BJ (cell line): ENCODE measurements around the gene FGGY. TPM values are rescaled to one million over a fixed set of nuclear protein-coding genes. Genes with fewer than 3 reads are reported as not detected.
A peak's percentile ranks its signal among the peaks of the same experiment; 100 is the strongest.

ENCODE experiments used
- CTCF ChIA-PET: fragments of 350-600 bp; formaldehyde crosslinking; extraction: SDS; loops from one replicate; lab custom pipeline; 2021; ENCODE audit warnings: antibody characterized with exemption, inconsistent platforms; lab: Yijun Ruan, JAX
- POLR2A ChIA-PET: fragments of 300-600 bp; sonication (Branson Sonifier 250); formaldehyde crosslinking; extraction: SDS; loops from one replicate; lab custom pipeline; 2021; ENCODE audit warnings: antibody characterized with exemption; lab: Charles Lee
- DNase-seq: peaks from one replicate; pipeline ENCODE4 v3.0.0-alpha.2; 2011; ENCODE audit warnings: low read depth
- H3K27me3 ChIP-seq: 2 replicates; pipeline ENCODE4 v1.6.0; 2011; ENCODE audit warnings: low read length; ENCODE audit not compliant: control insufficient read depth, insufficient read depth
- H3K36me3 ChIP-seq: 2 replicates; pipeline ENCODE4 v1.5.1; 2011; ENCODE audit warnings: low read length; ENCODE audit not compliant: control insufficient read depth, insufficient read depth
- H3K4me3 ChIP-seq: 2 replicates; pipeline ENCODE4 v1.5.1; 2011; ENCODE audit warnings: low read depth, mild to moderate bottlenecking, control low read depth, low read length
- CTCF ChIP-seq: IDR thresholded peaks from 2 replicates; pipeline ENCODE4 v1.5.1; 2011; ENCODE audit warnings: low read depth, mild to moderate bottlenecking, control low read depth, inconsistent platforms, low read length, moderate library complexity; ENCODE audit not compliant: insufficient read depth
- polyA plus RNA-seq: library from polyadenylated mRNA; depleted of rRNA; stranded (reverse); fragments of >200 nt; gene quantifications from 2 replicates; pipeline ENCODE4 v1.2.3, GENCODE V29; 2011

FGGY gene
- polyA plus RNA-seq, 1 experiment: 9.9 TPM

GRCh38 chr1:59695252-59695651 lies 398.4 kb downstream of the FGGY start:
- ChIA-PET POLR2A (no interaction called here), CTCF (no interaction called here)
- DNase-seq: no peak
- TF ChIP-seq CTCF: no peak
- H3K36me3 ChIP-seq: no peaks in the 10 kb centered on the region
- no peak overlapping the region for H3K4me3 ChIP-seq
- no peaks in the 10 kb centered on the region for H3K27me3 ChIP-seq

DNA sequence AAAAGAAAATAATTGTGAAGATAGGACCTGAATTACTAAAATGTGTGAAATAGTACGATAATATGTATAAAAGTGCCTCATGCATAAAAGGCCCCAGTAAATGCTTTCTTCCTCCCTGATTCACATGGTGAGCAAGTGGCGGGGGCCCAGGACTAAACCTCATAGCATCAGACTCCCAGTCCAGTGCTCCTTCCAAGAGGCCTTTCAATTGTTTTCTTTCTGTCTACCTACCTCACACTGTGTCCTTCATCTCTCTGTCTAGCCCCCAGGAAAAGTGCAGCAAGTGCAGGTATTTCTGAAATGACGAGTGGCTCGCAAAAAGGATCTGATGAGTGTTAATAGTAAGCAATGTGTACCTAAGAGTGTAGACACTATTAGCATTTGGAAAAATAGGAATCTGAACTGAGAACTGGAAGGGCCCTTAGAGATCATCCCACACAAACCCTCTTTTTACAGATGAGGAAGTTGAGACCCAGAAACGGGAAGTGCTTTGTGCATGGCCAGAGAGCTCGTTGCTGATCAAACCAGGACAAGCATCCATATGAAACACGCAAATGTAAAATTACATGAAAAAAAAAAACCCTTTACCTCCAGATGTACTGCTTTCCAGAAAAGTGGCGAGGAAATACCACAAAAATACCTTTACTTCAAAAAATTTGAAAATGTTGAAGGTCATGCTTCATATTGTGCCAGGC lies 399.7 kb downstream of the FGGY start:
- ChIA-PET POLR2A (interaction anchor here (0.6 kb wide), 1 partner anchor 249 kb away, joined by 8 read pairs; no protein-coding TSS in a partner anchor), CTCF (no interaction called here)
- H3K4me3 ChIP-seq: no peak overlapping the region

DNA sequence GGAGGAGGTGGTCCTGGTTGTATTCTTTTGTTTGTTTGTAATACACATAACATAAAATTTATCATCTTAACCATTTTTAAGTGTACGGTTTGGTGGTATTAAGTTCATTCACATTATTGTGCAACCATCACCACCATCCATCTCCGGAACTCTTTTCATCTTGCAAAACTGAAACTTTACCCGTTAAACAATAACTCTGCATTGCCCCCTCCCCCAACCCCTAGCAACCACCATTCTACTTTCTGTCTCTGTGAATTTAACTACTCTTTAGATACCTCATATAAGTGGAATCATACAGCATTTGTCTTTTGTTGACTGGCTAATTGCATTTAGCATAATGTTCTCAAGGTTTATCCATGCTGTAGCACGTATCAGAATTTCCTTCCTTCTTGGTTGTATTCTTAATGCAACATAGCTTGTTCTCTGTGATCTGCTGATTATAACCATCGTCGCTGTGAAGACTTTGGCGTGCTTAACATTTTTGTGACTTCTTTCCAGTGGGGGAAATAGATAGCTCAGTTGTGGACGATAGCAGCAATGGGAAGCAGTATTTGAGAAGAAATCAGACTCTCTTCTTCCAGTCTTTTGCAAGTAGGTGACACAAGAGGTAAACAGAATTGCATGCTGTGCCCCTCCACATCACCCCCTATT lies 400.4 kb downstream of the FGGY start:
- TF ChIP-seq CTCF: no peak
- POLR2A ChIA-PET: interaction anchor here (0.6 kb wide), 1 partner anchor 726 kb away, joined by 4 read pairs; no protein-coding TSS in a partner anchor
- no peaks in the 10 kb centered on the region for H3K36me3 ChIP-seq
- no peak overlapping the region for H3K4me3 ChIP-seq
- CTCF ChIA-PET: no interaction called here
- no peak for DNase-seq
- H3K27me3 ChIP-seq: no peaks in the 10 kb centered on the region

More for the DNA sequence above, 399.7 kb downstream of the FGGY start:
- TF ChIP-seq CTCF: no peak
- Histone ChIP-seq H3K27me3 (no peaks in the 10 kb centered on the region), H3K36me3 (no peaks in the 10 kb centered on the region)
- no peak for DNase-seq

DNA sequence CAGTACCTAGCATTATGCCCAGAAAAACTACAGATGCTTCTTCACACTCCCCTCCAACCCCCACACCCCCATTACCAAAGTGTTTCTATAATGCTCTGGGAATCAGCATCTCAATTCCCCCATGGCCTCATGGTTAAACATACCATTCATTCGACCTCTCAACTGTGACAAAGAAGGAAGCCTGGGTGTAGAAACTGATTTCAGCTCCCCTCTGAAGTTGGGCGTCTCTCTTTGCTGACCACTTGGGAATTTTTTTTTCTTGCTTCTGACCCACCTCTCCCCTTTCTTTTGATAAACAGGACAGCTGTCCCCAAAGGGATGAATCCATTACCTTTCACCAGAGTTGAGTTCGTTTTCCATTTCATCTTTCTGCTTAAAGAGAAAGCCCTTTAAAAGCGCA lies 401.5 kb downstream of the FGGY start:
- TF ChIP-seq CTCF: no peak
- H3K27me3 ChIP-seq: no peaks in the 10 kb centered on the region
- CTCF ChIA-PET: interaction anchor here (0.6 to 9.4 kb wide), 27 partner anchors 8 to 960 kb away, joined by 3 to 69 read pairs (median 4); partner anchors contain the start of gene JUN
- POLR2A ChIA-PET: no interaction called here
- no peak overlapping the region for H3K4me3 ChIP-seq
- no peaks in the 10 kb centered on the region for H3K36me3 ChIP-seq
- no peak for DNase-seq

DNA sequence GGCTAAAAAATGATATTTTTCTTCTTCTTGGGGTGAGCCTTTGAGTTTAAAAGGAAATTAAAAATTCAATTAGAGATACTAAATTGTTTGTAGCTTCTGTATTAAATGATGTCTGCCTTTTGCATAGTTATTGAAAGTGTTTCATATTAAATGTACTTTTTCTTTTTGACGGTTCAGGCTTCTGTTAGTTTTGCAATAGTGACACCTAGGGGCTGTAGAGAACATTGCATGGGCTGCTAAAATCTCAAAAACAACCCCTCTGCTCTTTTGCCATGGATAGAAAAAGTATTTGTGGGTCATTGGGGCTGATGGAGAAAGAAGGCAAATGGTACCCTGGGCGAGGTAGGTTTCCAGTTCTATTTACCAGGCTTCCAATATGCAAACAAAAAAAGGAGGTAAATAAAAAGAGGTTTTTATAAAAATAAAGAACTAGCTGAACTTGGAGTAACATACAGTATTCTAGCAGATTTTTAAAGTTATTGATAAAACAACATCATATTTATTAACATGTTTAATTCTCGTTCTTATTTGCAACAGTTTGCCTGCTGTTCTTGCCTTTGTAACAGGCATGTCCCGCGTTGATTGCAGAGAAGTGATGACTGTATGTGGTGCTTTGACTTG lies 402.4 kb downstream of the FGGY start:
- H3K27me3 ChIP-seq: no peaks in the 10 kb centered on the region
- ChIA-PET CTCF (interaction anchor here (0.6 to 9.4 kb wide), 52 partner anchors 9 to 961 kb away, joined by 3 to 69 read pairs (median 3); partner anchors contain the start of gene JUN), POLR2A (interaction anchor here (0.8 kb wide), 1 partner anchor 915 kb away, joined by 5 read pairs; the partner anchor contains the start of gene JUN)
- H3K4me3 ChIP-seq: no peak overlapping the region
- H3K36me3 ChIP-seq: no peaks in the 10 kb centered on the region
- peak; percentile 90 for TF ChIP-seq CTCF
- DNase-seq: no peak
